Psoas muscle (tissue), 8 donors: ENCODE results near the gene PARP2. TPM values are rescaled to one million over a fixed set of nuclear protein-coding genes. Genes with fewer than 3 reads are reported as not detected.
A peak's percentile ranks its signal among the peaks of the same experiment; 100 is the strongest.
"Not testable (repeated sequence)": the region's sequence is repeated elsewhere in the genome, so short reads cannot be mapped to it uniquely, and the experiment has no call there.

Experiments used
- ATAC-seq, 4 donors: fragments of 200-7000 bp; cut with Tn5 transposase; one replicate each; pipeline ENCODE4 v1.9.1; 2020; ENCODE audit warnings: moderate library complexity in 3 of 4, mild to moderate bottlenecking in 2 of 4
- DNase-seq, 2 donors: peaks; one replicate each; pipeline ENCODE4 v3.0.0-alpha.2; 2020
- H3K27ac ChIP-seq: fragments of 200-600 bp; one replicate; pipeline ENCODE4 v1.8.0; 2022
- H3K27me3 ChIP-seq, 3 donors: fragments of 200-600 bp in 1 of 3; one replicate each; pipeline versions ENCODE4 v1.6.1 to v1.8.0; 2013 to 2022; ENCODE audit warnings: low read length in 2 of 3, mild to moderate bottlenecking in 2 of 3, moderate library complexity in 1 of 3; ENCODE audit not compliant: insufficient read depth in 3 of 3
- H3K36me3 ChIP-seq, 2 donors: fragments of 200-600 bp in 1 of 2; one replicate each; pipeline versions ENCODE4 v1.6.1 to v1.8.0; 2013 to 2022; ENCODE audit warnings: low read depth in 1 of 2, mild to moderate bottlenecking in 1 of 2, moderate library complexity in 1 of 2; ENCODE audit not compliant: insufficient read depth in 1 of 2
- H3K4me1 ChIP-seq: fragments of 200-600 bp; one replicate; pipeline ENCODE4 v1.8.0; 2022
- H3K4me3 ChIP-seq: fragments of 200-600 bp; one replicate; pipeline ENCODE4 v1.8.0; 2022; ENCODE audit warnings: mild to moderate bottlenecking
- H3K9me3 ChIP-seq: fragments of 200-600 bp; one replicate; pipeline ENCODE4 v1.8.0; 2022
- CTCF ChIP-seq: fragments of 200-600 bp; IDR thresholded peaks from one replicate; pipeline ENCODE4 v1.8.0; 2022; ENCODE audit warnings: antibody characterized with exemption
- WGBS, 3 donors: extraction: QIAGEN DNeasy Blood & Tissue Kit; methylation state at CpG; one replicate each; pipeline versions ENCODE4 v1.1.6 to v1.1.7; 2013; 5-methylcytosine and 5-hydroxymethylcytosine counted together
- intact Hi-C, 2 donors: fragments of 100-400 bp; cut with DNase I; formaldehyde crosslinking; loops; one replicate each; pipeline versions ENCODE4 v1.11.0 to v1.14.2; 2022
- polyA plus RNA-seq, 3 donors: library from polyadenylated mRNA; stranded (reverse); fragments of 200-250 nt; gene quantifications; one replicate each; pipeline ENCODE4 v1.2.3, GENCODE V29; 2013
- total RNA-seq, 4 donors: library from RNA; stranded (reverse); fragmentation: NEBNext Ultra II Directional in 2 of 4; extraction: Animal tissue kit (Norgen Biotek cat#: 25700) in 2 of 4; gene quantifications; one replicate each; pipeline versions ENCODE4 v1.2.1 to v1.2.4, GENCODE V29; 2021 to 2023
- donor health status: healthy with polysubstance abuse.
- donor health status: DM: no; HTN: no; CAD: no; lungs with moderate emphysema.
- donor health status: Bipolar disorder and iron deficiency.
- donor health status: healthy.
- donor health status: DM: yes; HTN: yes; CAD: no.
- donor health status: DM: no; HTN: no; CAD: no.
- donor health status: DM: no; HTN: no; CAD: no.
- donor health status: DM: yes; HTN: yes; CAD: no.

Gene PARP2
- total and polyA plus RNA-seq, 7 donors = 10.2 to 30.1 (median 14.7) TPM

- no peaks in the 10 kb centered on the region for H3K9me3 ChIP-seq
- DNase-seq (no peak), ATAC-seq (no peak)
- no peaks in the 10 kb centered on the region for H3K27me3 ChIP-seq
- TF ChIP-seq CTCF = no peak
- H3K27ac ChIP-seq = no peak overlapping the region
- intact Hi-C loops = loop anchor here in 1 of 2 donors (5.0 kb wide), 1 partner anchor 42 kb away; no protein-coding TSS in a partner anchor
- no peaks in the 10 kb centered on the region for H3K4me1 ChIP-seq
- H3K36me3 ChIP-seq = peaks cover 11 to 99% of the 10 kb centered on the region in 2 donors
- no peak overlapping the region for H3K4me3 ChIP-seq
- 88 to 95% (median 95%) methylated on average over 2 of the region's 2 CpGs for WGBS, 3 donors
Observed at GRCh38 chr14:20350282-20350681, 6.8 kb downstream of the PARP2 start.

GRCh38 chr14:20350860-20351259, 7.4 kb downstream of the PARP2 start:
- ATAC-seq = no peak
- Histone ChIP-seq H3K9me3 (no peaks in the 10 kb centered on the region), H3K27me3 (no peaks in the 10 kb centered on the region), H3K36me3 (peaks cover 14 to 99% of the 10 kb centered on the region in 2 donors), H3K4me3 (no peak overlapping the region), H3K4me1 (no peaks in the 10 kb centered on the region), H3K27ac (no peak overlapping the region)
- DNase-seq = no peak
- TF ChIP-seq CTCF = no peak
- intact Hi-C loops = loop anchor here in 1 of 2 donors (5.0 kb wide), 1 partner anchor 41 kb away; no protein-coding TSS in a partner anchor

- intact Hi-C loops = loop anchor here in 1 of 2 donors (5.0 kb wide), 1 partner anchor 41 kb away; no protein-coding TSS in a partner anchor
- no peak for TF ChIP-seq CTCF
- Histone ChIP-seq H3K4me3 (no peak overlapping the region), H3K27me3 (no peaks in the 10 kb centered on the region), H3K9me3 (no peaks in the 10 kb centered on the region), H3K27ac (no peak overlapping the region), H3K4me1 (no peaks in the 10 kb centered on the region), H3K36me3 (peaks cover 17 to 89% of the 10 kb centered on the region in 2 donors)
- DNase-seq (no peak), ATAC-seq (peak in 1 of 4 donors; percentile 23)
- 87 to 96% (median 90%) methylated on average over 3 of the region's 3 CpGs for WGBS, 3 donors
Observed at GRCh38 chr14:20356422-20356821, 13.0 kb downstream of the PARP2 start.

DNA sequence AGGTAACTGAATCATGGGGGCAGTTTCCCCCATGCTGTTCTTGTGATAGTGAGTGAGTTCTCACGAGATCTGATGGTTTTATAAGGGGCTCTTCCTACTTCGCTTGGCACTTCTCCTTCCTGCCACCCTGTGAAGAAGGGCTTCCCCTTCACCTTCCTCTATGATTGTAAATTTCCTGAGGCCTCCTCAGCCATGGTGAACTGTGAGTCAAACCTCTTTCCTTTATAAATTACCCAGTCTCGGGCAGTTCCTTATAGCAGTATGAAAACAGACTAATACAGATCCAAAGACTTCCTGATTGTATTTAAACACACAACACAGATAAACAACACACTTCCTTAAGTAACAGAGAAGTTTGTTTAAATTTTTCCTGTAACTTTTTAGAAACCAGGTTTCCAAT, 15.0 kb downstream of the PARP2 start:
- H3K4me3 ChIP-seq, ATAC-seq, H3K27me3 ChIP-seq, H3K9me3 ChIP-seq, H3K4me1 ChIP-seq, H3K27ac ChIP-seq, DNase-seq: not testable (repeated sequence)
- intact Hi-C loops = loop anchor here in 1 of 2 donors (5.0 kb wide), 1 partner anchor 39 kb away; no protein-coding TSS in a partner anchor
- peaks cover 14 to 89% of the 10 kb centered on the region in 2 donors for H3K36me3 ChIP-seq
- 70 to 80% (median 74%) methylated on average over 3 of the region's 3 CpGs for WGBS, 3 donors

- no peak for TF ChIP-seq CTCF
- intact Hi-C loops = no loop called here
- H3K36me3 ChIP-seq = peaks cover 4 to 96% of the 10 kb centered on the region in 2 donors
- H3K27ac ChIP-seq = no peak overlapping the region
- H3K4me1 ChIP-seq = no peaks in the 10 kb centered on the region
- H3K27me3 ChIP-seq = no peaks in the 10 kb centered on the region
- H3K9me3 ChIP-seq = no peaks in the 10 kb centered on the region
- DNase-seq (no peak), ATAC-seq (no peak)
- no peak overlapping the region for H3K4me3 ChIP-seq
Observed at GRCh38 chr14:20365928-20366327, 22.5 kb downstream of the PARP2 start.
